ENCODE data around the gene NEDD4.

GRCh38 chr15:55784286-55784685, 209.1 kb downstream of the NEDD4 start:
- TF ChIP-seq EZH2phosphoT487 (IDR thresholded peaks at IDR 0.05; ENCODE audit: insufficient read depth, low read depth) = no peak
- no peak for TF ChIP-seq EZH2 (IDR thresholded peaks at IDR 0.05; ENCODE audit: insufficient read depth, poor library complexity, severe bottlenecking)

Data from GM23248 (cell line).